ENCODE results near the gene MRPL22.
"Not testable (repeated sequence)": the region's sequence is repeated elsewhere in the genome, so short reads cannot be mapped to it uniquely, and the experiment has no call there.

GRCh38 chr5:154978294-154978693, 37.4 kb downstream of the MRPL22 start:
- not testable (repeated sequence) for TF ChIP-seq CTCF (IDR thresholded peaks at IDR 0.05; ENCODE audit: low read depth, low read length); EZH2phosphoT487 (IDR thresholded peaks at IDR 0.05; ENCODE audit: low read depth)

Data from OCI-LY3 (cell line).